IPS-20b (cell line): ENCODE results near the gene PTPRQ.

Source experiments
- H3K27ac ChIP-seq: one replicate; pipeline ENCODE4 v1.5.1; 2013; ENCODE audit warnings: low read length
- H3K27me3 ChIP-seq: 2 replicates; pipeline ENCODE4 v1.6.1; 2013; ENCODE audit warnings: mild to moderate bottlenecking, low read length, inconsistent platforms; ENCODE audit not compliant: insufficient read depth
- H3K36me3 ChIP-seq: 2 replicates; pipeline ENCODE4 v1.6.1; 2013; ENCODE audit warnings: low read depth, mild to moderate bottlenecking, inconsistent platforms, low read length, moderate library complexity; ENCODE audit not compliant: insufficient read depth
- H3K4me1 ChIP-seq: 2 replicates; pipeline ENCODE4 v1.6.1; 2013; ENCODE audit warnings: mild to moderate bottlenecking, control low read depth, inconsistent platforms, low read length, moderate library complexity; ENCODE audit not compliant: insufficient read depth
- H3K4me3 ChIP-seq: 2 replicates; pipeline ENCODE4 v1.5.1; 2013; ENCODE audit warnings: mild to moderate bottlenecking, low read length, inconsistent platforms
- H3K9ac ChIP-seq: 2 replicates; pipeline ENCODE4 v1.6.1; 2013; ENCODE audit warnings: low read depth, mild to moderate bottlenecking, inconsistent platforms, low read length, moderate library complexity
- H3K9me3 ChIP-seq: 2 replicates; pipeline ENCODE4 v1.6.1; 2013; ENCODE audit warnings: mild to moderate bottlenecking, low read depth, low read length, inconsistent platforms; ENCODE audit not compliant: insufficient read depth

The PTPRQ gene

GRCh38 chr12:80717856-80718255 lies 273.8 kb downstream of the PTPRQ start:
- H3K9ac ChIP-seq: no peak overlapping the region
- peaks cover 24% of the 10 kb centered on the region for H3K4me1 ChIP-seq
- no peak overlapping the region for H3K27ac ChIP-seq
- H3K36me3 ChIP-seq: no peaks in the 10 kb centered on the region
- H3K4me3 ChIP-seq: no peak overlapping the region
- peaks cover 16% of the 10 kb centered on the region; the same call in 1 of the 2 replicates for H3K27me3 ChIP-seq
- no peaks in the 10 kb centered on the region for H3K9me3 ChIP-seq

GRCh38 chr12:80720516-80720915 lies 276.5 kb downstream of the PTPRQ start:
- H3K27me3 ChIP-seq: peaks cover 10% of the 10 kb centered on the region; the same call in 1 of the 2 replicates
- H3K9ac ChIP-seq: no peak overlapping the region
- no peaks in the 10 kb centered on the region for H3K36me3 ChIP-seq
- peaks cover 8% of the 10 kb centered on the region for H3K4me1 ChIP-seq
- H3K9me3 ChIP-seq: no peaks in the 10 kb centered on the region
- H3K27ac ChIP-seq: no peak overlapping the region
- no peak overlapping the region for H3K4me3 ChIP-seq

DNA sequence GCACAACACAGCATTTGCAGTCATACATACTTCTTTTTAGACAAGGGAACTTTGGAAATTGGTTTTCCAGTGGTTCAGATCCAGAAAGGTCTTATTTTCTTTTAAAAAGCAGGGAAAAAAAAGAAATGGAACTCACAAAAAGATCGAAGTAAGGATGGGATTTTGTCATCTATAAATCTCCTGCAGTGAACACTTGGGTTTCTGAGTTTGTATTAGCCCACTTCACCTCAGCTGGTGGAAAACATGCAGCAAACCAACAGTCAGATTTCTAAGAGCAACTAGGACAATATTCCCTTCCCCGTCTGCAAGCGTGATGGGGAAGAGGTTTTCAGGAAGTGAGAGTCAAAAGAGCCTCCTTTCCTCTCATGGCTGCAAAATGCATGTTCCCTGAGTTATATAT lies 277.3 kb downstream of the PTPRQ start:
- H3K4me3 ChIP-seq: no peak overlapping the region
- no peaks in the 10 kb centered on the region for H3K9me3 ChIP-seq
- H3K27ac ChIP-seq: no peak overlapping the region
- peaks cover 2% of the 10 kb centered on the region; the same call in 1 of the 2 replicates for H3K27me3 ChIP-seq
- no peak overlapping the region for H3K9ac ChIP-seq
- no peaks in the 10 kb centered on the region for H3K36me3 ChIP-seq
- H3K4me1 ChIP-seq: no peaks in the 10 kb centered on the region; the same call in 1 of the 2 replicates
